VCaP (cell line): Measurements from ENCODE around the gene AQP1.

Source experiments
- H3K27ac ChIP-seq: fragments of 450-650 bp; 2 replicates; pipeline ENCODE4 v1.5.1; 2017
- CTCF ChIP-seq: fragments of 450-650 bp; conservative IDR thresholded peaks from 2 replicates; pipeline ENCODE4 v1.5.1; 2017; ENCODE audit warnings: mild to moderate bottlenecking, moderate library complexity

Gene AQP1

GRCh38 chr7:30922596-30922995, 10.9 kb downstream of the AQP1 start:
- no peak overlapping the region for H3K27ac ChIP-seq

GRCh38 chr7:30923009-30923773, 11.5 kb downstream of the AQP1 start:
- no peak overlapping the region for H3K27ac ChIP-seq
- no peak for TF ChIP-seq CTCF

More at GRCh38 chr7:30922596-30922995, 10.9 kb downstream of the AQP1 start:
- no peak for TF ChIP-seq CTCF

- no peak overlapping the region for H3K27ac ChIP-seq
- TF ChIP-seq CTCF = no peak
Measured at GRCh38 chr7:30923774-30924413, 12.2 kb downstream of the AQP1 start.

GRCh38 chr7:30924624-30925023, 13.0 kb downstream of the AQP1 start:
- TF ChIP-seq CTCF = no peak

GRCh38 chr7:30925117-30925516, 13.5 kb downstream of the AQP1 start:
- TF ChIP-seq CTCF = no peak
- no peak overlapping the region for H3K27ac ChIP-seq

More at GRCh38 chr7:30924624-30925023, 13.0 kb downstream of the AQP1 start:
- no peak overlapping the region for H3K27ac ChIP-seq

GRCh38 chr7:30925913-30926312, 14.3 kb downstream of the AQP1 start:
- no peak overlapping the region for H3K27ac ChIP-seq
- no peak for TF ChIP-seq CTCF

- no peak for TF ChIP-seq CTCF
- H3K27ac ChIP-seq = no peak overlapping the region
Measured at GRCh38 chr7:30926313-30926712, 14.7 kb downstream of the AQP1 start.
